AG09319 (cell line): Measurements from ENCODE around the gene ARHGAP27.

Experiments used
- DNase-seq: peaks from one replicate; pipeline ENCODE4 v3.0.0-alpha.2; 2010; ENCODE audit warnings: low read depth; ENCODE audit errors: extremely low read depth
- TF ChIP-seq, protein P1 (sequence below): IDR thresholded peaks from 2 replicates; pipeline ENCODE4 v1.5.1; 2011; ENCODE audit warnings: low read depth, mild to moderate bottlenecking, inconsistent platforms, low read length, moderate library complexity

ARHGAP27 gene

GRCh38 chr17:45361451-45361850 lies 71.2 kb downstream of the ARHGAP27 start:
- TF ChIP-seq, protein P1, sequence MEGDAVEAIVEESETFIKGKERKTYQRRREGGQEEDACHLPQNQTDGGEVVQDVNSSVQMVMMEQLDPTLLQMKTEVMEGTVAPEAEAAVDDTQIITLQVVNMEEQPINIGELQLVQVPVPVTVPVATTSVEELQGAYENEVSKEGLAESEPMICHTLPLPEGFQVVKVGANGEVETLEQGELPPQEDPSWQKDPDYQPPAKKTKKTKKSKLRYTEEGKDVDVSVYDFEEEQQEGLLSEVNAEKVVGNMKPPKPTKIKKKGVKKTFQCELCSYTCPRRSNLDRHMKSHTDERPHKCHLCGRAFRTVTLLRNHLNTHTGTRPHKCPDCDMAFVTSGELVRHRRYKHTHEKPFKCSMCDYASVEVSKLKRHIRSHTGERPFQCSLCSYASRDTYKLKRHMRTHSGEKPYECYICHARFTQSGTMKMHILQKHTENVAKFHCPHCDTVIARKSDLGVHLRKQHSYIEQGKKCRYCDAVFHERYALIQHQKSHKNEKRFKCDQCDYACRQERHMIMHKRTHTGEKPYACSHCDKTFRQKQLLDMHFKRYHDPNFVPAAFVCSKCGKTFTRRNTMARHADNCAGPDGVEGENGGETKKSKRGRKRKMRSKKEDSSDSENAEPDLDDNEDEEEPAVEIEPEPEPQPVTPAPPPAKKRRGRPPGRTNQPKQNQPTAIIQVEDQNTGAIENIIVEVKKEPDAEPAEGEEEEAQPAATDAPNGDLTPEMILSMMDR: no peak
- no peak for DNase-seq

DNA sequence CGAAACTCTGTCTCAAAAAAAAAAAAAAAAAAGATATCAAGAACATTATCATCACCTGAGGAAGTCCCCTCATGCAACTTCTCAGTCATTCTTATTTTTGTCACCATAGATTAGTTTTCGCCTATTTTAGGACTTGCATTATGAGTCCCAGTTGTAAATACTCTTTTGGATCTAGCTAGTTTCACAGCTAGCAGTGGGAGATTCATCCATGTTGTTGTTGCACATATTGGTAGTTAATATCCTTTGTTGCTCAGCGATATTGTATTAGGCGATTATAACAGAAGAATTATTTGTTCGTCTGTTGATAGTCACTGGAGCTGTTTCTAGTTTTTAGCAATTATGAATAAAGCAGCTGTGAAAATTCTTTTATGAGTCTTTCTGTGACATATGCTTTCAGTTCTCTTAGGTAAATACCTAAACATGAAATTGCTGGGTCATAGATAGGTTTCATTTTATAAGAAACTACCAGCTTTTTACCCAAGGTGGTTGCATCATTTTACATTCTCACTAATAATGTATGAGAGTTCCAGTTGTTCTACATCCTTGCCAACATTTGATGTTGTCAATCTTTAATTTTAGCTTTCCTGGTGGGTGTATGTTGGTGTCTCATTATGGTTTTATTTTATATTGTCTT lies 75.2 kb downstream of the ARHGAP27 start:
- TF ChIP-seq, protein P1: no peak

GRCh38 chr17:45355087-45355486 lies 77.6 kb downstream of the ARHGAP27 start:
- DNase-seq: no peak
- TF ChIP-seq, protein P1: no peak

More for the DNA sequence above, 75.2 kb downstream of the ARHGAP27 start:
- no peak for DNase-seq

DNA sequence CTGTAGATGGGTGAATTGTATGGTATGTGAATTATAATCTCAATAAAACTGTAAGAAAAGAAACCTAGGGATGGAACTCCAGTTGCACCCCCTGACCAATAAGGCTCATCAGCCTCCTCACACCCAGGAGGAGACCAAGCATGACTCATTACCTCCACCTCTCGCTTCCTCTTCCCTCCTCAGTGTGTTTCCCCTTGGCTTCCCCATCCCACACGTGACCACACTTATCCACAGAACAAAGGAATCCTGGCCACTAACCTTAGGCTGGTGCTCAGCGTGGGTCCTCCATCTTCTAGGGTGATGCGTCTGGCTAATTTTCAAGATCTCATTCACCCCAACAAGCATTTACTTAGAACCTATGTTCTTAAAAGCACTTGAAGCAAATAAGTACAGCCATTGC lies 79.6 kb downstream of the ARHGAP27 start:
- DNase-seq: no peak
- TF ChIP-seq, protein P1: no peak

GRCh38 chr17:45351831-45352230 lies 80.8 kb downstream of the ARHGAP27 start:
- no peak for DNase-seq
- TF ChIP-seq, protein P1: no peak

DNA sequence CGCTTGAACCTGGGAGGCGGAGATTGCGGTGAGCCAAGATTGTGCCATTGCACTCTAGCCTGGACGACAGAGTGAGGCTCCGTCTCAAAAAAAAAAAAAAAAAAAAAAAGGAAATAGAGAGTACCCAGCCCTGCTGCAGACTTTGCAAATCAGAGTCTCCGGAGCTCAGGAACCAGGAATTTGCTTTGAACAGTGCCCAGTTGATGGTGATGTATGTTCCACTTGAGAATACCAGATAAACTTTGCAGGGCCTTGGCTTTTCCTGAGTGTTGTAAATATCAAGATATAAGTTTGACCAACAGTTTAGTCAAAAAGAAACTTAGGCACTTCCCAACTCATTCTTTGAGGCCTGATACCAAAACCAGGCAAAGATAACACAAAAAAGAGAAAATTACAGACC lies 85.2 kb downstream of the ARHGAP27 start:
- TF ChIP-seq, protein P1: no peak
- no peak for DNase-seq

- TF ChIP-seq, protein P1: no peak
- peak; percentile 8 for DNase-seq
These were observed 86.3 kb downstream of the ARHGAP27 start for GRCh38 chr17:45346216-45347015.
